Measurements from ENCODE around the gene MIOS.

Gene MIOS

GRCh38 chr7:7583731-7584130 is 17.0 kb downstream of the MIOS start:
- DNase-seq (ENCODE audit: low read depth) = no peak

GRCh38 chr7:7584653-7585052 is 18.0 kb downstream of the MIOS start:
- no peak for DNase-seq (ENCODE audit: low read depth)

- DNase-seq (ENCODE audit: low read depth) = no peak
Observed at GRCh38 chr7:7585241-7585928, 18.7 kb downstream of the MIOS start.

GRCh38 chr7:7595451-7595850 is 28.8 kb downstream of the MIOS start:
- peak; percentile 2 for DNase-seq (ENCODE audit: low read depth)

GRCh38 chr7:7596176-7596575 is 29.5 kb downstream of the MIOS start:
- DNase-seq (ENCODE audit: low read depth) = no peak

- no peak for DNase-seq (ENCODE audit: low read depth)
Observed at GRCh38 chr7:7607010-7607409, 40.3 kb downstream of the MIOS start.

- no peak for DNase-seq (ENCODE audit: low read depth)
Observed at GRCh38 chr7:7609330-7609729, 42.6 kb downstream of the MIOS start.

GRCh38 chr7:7612519-7612918 is 45.8 kb downstream of the MIOS start:
- DNase-seq (ENCODE audit: low read depth) = no peak

- DNase-seq (ENCODE audit: low read depth) = no peak
Observed at GRCh38 chr7:7613210-7613609, 46.5 kb downstream of the MIOS start.

- no peak for DNase-seq (ENCODE audit: low read depth)
Observed at GRCh38 chr7:7614018-7614741, 47.5 kb downstream of the MIOS start.

GRCh38 chr7:7617550-7617949 is 50.9 kb downstream of the MIOS start:
- DNase-seq (ENCODE audit: low read depth) = no peak

GRCh38 chr7:7618410-7618809 is 51.7 kb downstream of the MIOS start:
- DNase-seq (ENCODE audit: low read depth) = no peak

GRCh38 chr7:7620236-7620635 is 53.6 kb downstream of the MIOS start:
- DNase-seq (ENCODE audit: low read depth) = no peak

GRCh38 chr7:7620644-7621210 is 54.0 kb downstream of the MIOS start:
- no peak for DNase-seq (ENCODE audit: low read depth)

GRCh38 chr7:7628476-7628875 is 61.8 kb downstream of the MIOS start:
- no peak for DNase-seq (ENCODE audit: low read depth)

- DNase-seq (ENCODE audit: low read depth) = no peak
Observed at GRCh38 chr7:7630626-7631329, 64.1 kb downstream of the MIOS start.

- no peak for DNase-seq (ENCODE audit: low read depth)
Observed at GRCh38 chr7:7639421-7639820, 72.7 kb downstream of the MIOS start.

- no peak for DNase-seq (ENCODE audit: low read depth)
Observed at GRCh38 chr7:7639847-7640220, 73.2 kb downstream of the MIOS start.

- DNase-seq (ENCODE audit: low read depth) = peak; percentile 98
Observed at GRCh38 chr7:7640221-7641128, 73.8 kb downstream of the MIOS start, which contains the start of gene UMAD1. Gene UMAD1 (plus strand): TSS chr7:7640752. CDS start chr7:7673372, 32,620 bp downstream.

GRCh38 chr7:7641129-7641663 is 74.5 kb downstream of the MIOS start:
- DNase-seq (ENCODE audit: low read depth) = no peak

- DNase-seq (ENCODE audit: low read depth) = no peak
Observed at GRCh38 chr7:7642081-7642480, 75.4 kb downstream of the MIOS start.
